GM12872 (cell line): ENCODE results near the gene CD63.

ENCODE experiments used
- TF ChIP-seq, protein P1 (sequence below): IDR thresholded peaks from 3 replicates; pipeline ENCODE4 v1.5.1; 2011; ENCODE audit warnings: low read depth, mild to moderate bottlenecking, low read length, moderate library complexity; ENCODE audit not compliant: insufficient read depth

The CD63 gene

DNA sequence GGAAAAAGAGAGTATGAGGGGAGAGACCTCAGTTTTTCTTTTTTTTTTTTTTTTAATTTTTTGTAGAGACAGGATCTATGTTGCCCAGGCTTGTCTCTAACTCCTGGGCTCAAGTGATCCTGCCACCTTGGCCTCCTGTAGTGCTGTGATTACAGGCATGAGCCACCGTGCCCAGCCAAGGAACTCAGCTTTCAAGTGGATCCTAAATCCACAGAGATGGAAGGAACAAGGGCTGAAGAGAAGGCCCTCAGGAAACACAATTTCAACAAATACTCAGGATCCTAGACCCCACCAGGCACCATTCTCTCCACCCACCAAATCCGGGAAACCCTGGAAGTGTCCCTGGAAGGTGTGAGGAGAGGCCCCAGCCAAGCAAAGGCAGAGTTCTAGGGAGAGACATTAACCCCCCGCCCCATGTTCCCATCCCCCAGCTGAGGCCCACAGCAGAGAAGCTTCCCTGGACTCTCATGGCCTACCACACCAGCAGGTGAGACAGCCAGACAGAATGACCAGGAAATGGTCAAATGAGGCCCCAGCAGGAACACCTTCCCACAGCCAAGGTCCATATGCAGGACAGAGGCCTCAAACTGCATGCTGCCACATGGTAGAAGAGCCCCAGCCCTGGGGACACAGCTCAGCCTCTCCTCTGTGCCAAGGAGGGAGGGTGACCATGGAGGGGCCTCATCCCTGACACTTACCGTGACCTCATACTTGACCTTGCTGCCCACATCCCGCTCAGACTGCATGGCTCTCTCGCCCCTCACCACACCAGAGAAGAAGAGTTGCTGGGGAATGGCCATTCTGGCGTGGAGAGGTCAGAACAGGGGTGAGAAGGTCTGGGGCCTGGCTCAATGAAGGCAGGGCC is 35.3 kb downstream of the CD63 start:
- TF ChIP-seq, protein P1, sequence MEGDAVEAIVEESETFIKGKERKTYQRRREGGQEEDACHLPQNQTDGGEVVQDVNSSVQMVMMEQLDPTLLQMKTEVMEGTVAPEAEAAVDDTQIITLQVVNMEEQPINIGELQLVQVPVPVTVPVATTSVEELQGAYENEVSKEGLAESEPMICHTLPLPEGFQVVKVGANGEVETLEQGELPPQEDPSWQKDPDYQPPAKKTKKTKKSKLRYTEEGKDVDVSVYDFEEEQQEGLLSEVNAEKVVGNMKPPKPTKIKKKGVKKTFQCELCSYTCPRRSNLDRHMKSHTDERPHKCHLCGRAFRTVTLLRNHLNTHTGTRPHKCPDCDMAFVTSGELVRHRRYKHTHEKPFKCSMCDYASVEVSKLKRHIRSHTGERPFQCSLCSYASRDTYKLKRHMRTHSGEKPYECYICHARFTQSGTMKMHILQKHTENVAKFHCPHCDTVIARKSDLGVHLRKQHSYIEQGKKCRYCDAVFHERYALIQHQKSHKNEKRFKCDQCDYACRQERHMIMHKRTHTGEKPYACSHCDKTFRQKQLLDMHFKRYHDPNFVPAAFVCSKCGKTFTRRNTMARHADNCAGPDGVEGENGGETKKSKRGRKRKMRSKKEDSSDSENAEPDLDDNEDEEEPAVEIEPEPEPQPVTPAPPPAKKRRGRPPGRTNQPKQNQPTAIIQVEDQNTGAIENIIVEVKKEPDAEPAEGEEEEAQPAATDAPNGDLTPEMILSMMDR, result no peak

- TF ChIP-seq, protein P1, result no peak
Measured at GRCh38 chr12:55692631-55693322, 36.0 kb downstream of the CD63 start.

GRCh38 chr12:55688716-55689655 is 39.8 kb downstream of the CD63 start:
- TF ChIP-seq, protein P1, result no peak

GRCh38 chr12:55687746-55688145 is 41.1 kb downstream of the CD63 start:
- TF ChIP-seq, protein P1, result no peak

- TF ChIP-seq, protein P1, result no peak
Measured at GRCh38 chr12:55686366-55687010, 42.3 kb downstream of the CD63 start.

- TF ChIP-seq, protein P1, result no peak
Measured at GRCh38 chr12:55685671-55686070, 43.1 kb downstream of the CD63 start.
